SK-N-SH treated with all-trans-retinoic acid at 6 μM for 48 hours (cell line): ENCODE data around the gene TRIM58.

Experiments used
- ATAC-seq: fragments of 200-7000 bp; cut with Tn5 transposase; 3 replicates; pipeline ENCODE4 v1.9.1; 2020; ENCODE audit warnings: mild to moderate bottlenecking, moderate library complexity
- ARNTL ChIP-seq: fragments of 450-650 bp; formaldehyde crosslinking; IDR thresholded peaks from 2 replicates; pipeline ENCODE4 v1.5.0; 2020; ENCODE audit warnings: low read depth, mild to moderate bottlenecking, moderate library complexity, borderline replicate concordance
- CREB5 ChIP-seq: fragments of 250-450 bp; sonication (Bioruptor Pico); IDR thresholded peaks from 2 replicates; pipeline ENCODE4 v1.5.1; 2020; ENCODE audit warnings: low read depth, mild to moderate bottlenecking, moderate library complexity
- CSDC2 ChIP-seq: fragments of 250-450 bp; sonication (Bioruptor Pico); IDR thresholded peaks from 2 replicates; pipeline ENCODE4 v1.5.0; 2020; ENCODE audit warnings: mild to moderate bottlenecking, moderate library complexity
- CSRNP3 ChIP-seq: fragments of 250-450 bp; sonication (Bioruptor Pico); IDR thresholded peaks from 2 replicates; pipeline ENCODE4 v1.5.1; 2021; ENCODE audit warnings: mild to moderate bottlenecking, moderate library complexity
- ESRRG ChIP-seq: fragments of 250-450 bp; sonication (Bioruptor Pico); IDR thresholded peaks from 2 replicates; pipeline ENCODE4 v1.6.1; 2021; ENCODE audit warnings: mild to moderate bottlenecking
- GLIS3 ChIP-seq: fragments of 250-450 bp; sonication (Bioruptor Pico); IDR thresholded peaks from 2 replicates; pipeline ENCODE4 v1.5.0; 2020; ENCODE audit warnings: mild to moderate bottlenecking, moderate library complexity
- ISL1 ChIP-seq: fragments of 250-450 bp; sonication (Bioruptor Pico); IDR thresholded peaks from 2 replicates; pipeline ENCODE4 v2.1.2; 2022; ENCODE audit warnings: mild to moderate bottlenecking, moderate library complexity
- PATZ1 ChIP-seq: fragments of 250-450 bp; sonication (Bioruptor Pico); IDR thresholded peaks from 2 replicates; pipeline ENCODE4 v1.8.0; 2020; ENCODE audit warnings: mild to moderate bottlenecking, moderate library complexity, borderline replicate concordance
- POU6F1 ChIP-seq: fragments of 250-450 bp; sonication (Bioruptor Pico); IDR thresholded peaks from 2 replicates; pipeline ENCODE4 v1.8.0; 2021; ENCODE audit warnings: low read depth, mild to moderate bottlenecking, moderate library complexity, borderline replicate concordance
- PPARA ChIP-seq: fragments of 250-450 bp; sonication (Bioruptor Pico); IDR thresholded peaks from 2 replicates; pipeline ENCODE4 v1.5.0; 2020; ENCODE audit warnings: mild to moderate bottlenecking, borderline replicate concordance
- RARB ChIP-seq: fragments of 250-450 bp; sonication (Bioruptor Pico); IDR thresholded peaks from 2 replicates; pipeline ENCODE4 v1.8.0; 2021; ENCODE audit warnings: mild to moderate bottlenecking, moderate library complexity
- SNAI2 ChIP-seq: fragments of 250-450 bp; sonication (Bioruptor Pico); IDR thresholded peaks from 2 replicates; pipeline ENCODE4 v1.5.0; 2020; ENCODE audit warnings: mild to moderate bottlenecking, moderate library complexity
- TCF4 ChIP-seq: fragments of 250-450 bp; sonication (Bioruptor Pico); IDR thresholded peaks from 2 replicates; pipeline ENCODE4 v1.8.0; 2021; ENCODE audit warnings: mild to moderate bottlenecking, moderate library complexity, borderline replicate concordance
- TOX ChIP-seq: fragments of 250-450 bp; sonication (Bioruptor Pico); IDR thresholded peaks from 2 replicates; pipeline ENCODE4 v1.8.0; 2021; ENCODE audit warnings: mild to moderate bottlenecking, moderate library complexity, borderline replicate concordance
- TSHZ2 ChIP-seq: fragments of 250-450 bp; sonication (Bioruptor Pico); IDR thresholded peaks from 2 replicates; pipeline ENCODE4 v1.5.0; 2020; ENCODE audit warnings: mild to moderate bottlenecking, moderate library complexity
- ZC3H10 ChIP-seq: fragments of 250-450 bp; sonication (Bioruptor Pico); IDR thresholded peaks from 2 replicates; pipeline ENCODE4 v1.5.1; 2021; ENCODE audit warnings: mild to moderate bottlenecking, moderate library complexity
- ZFP3 ChIP-seq: fragments of 250-450 bp; sonication (Bioruptor Pico); IDR thresholded peaks from 2 replicates; pipeline ENCODE4 v1.5.0; 2020; ENCODE audit warnings: mild to moderate bottlenecking, moderate library complexity
- ZFP30 ChIP-seq: fragments of 450-650 bp; formaldehyde crosslinking; IDR thresholded peaks from 2 replicates; pipeline ENCODE4 v1.5.0; 2022; ENCODE audit warnings: mild to moderate bottlenecking, moderate library complexity
- ZNF565 ChIP-seq: fragments of 450-650 bp; formaldehyde crosslinking; conservative IDR thresholded peaks from 2 replicates; pipeline ENCODE4 v1.5.0; 2020; ENCODE audit warnings: low read depth, mild to moderate bottlenecking, moderate library complexity
- ZNF70 ChIP-seq: fragments of 450-650 bp; formaldehyde crosslinking; IDR thresholded peaks from 2 replicates; pipeline ENCODE4 v1.5.0; 2020; ENCODE audit warnings: mild to moderate bottlenecking, moderate library complexity

TRIM58 gene

GRCh38 chr1:247908766-247909165 lies 51.8 kb downstream of the TRIM58 start:
- ATAC-seq, result no peak
- TF ChIP-seq PATZ1 (CRISPR knock-in tag) (no peak), POU6F1 (CRISPR knock-in tag) (no peak), ISL1 (no peak), ZC3H10 (CRISPR knock-in tag) (no peak), TOX (no peak), CREB5 (no peak), ZNF565 (CRISPR knock-in tag) (no peak), PPARA (CRISPR knock-in tag) (no peak), ZFP3 (CRISPR knock-in tag) (no peak)

- TF ChIP-seq CREB5, result no peak
- no peak for TF ChIP-seq CSRNP3 (CRISPR knock-in tag)
- TF ChIP-seq ESRRG (CRISPR knock-in tag), result no peak
- TF ChIP-seq RARB, result no peak
- no peak for TF ChIP-seq TCF4 (CRISPR knock-in tag)
- TF ChIP-seq ZNF70, result no peak
- TF ChIP-seq CSDC2 (CRISPR knock-in tag), result no peak
- TF ChIP-seq ZFP30 (CRISPR knock-in tag), result no peak
- TF ChIP-seq ZC3H10 (CRISPR knock-in tag), result no peak
- no peak for TF ChIP-seq SNAI2 (CRISPR knock-in tag)
- TF ChIP-seq ARNTL (CRISPR knock-in tag), result no peak
- no peak for TF ChIP-seq POU6F1 (CRISPR knock-in tag)
- TF ChIP-seq ISL1, result no peak
- ATAC-seq, result no peak
These were observed 56.8 kb downstream of the TRIM58 start for GRCh38 chr1:247913786-247914185.

GRCh38 chr1:247914941-247915662 lies 58.1 kb downstream of the TRIM58 start:
- no peak for ATAC-seq
- TF ChIP-seq ZNF565 (CRISPR knock-in tag) (no peak), ZFP3 (CRISPR knock-in tag) (no peak), POU6F1 (CRISPR knock-in tag) (no peak), ZFP30 (CRISPR knock-in tag) (no peak), ESRRG (CRISPR knock-in tag) (no peak), PATZ1 (CRISPR knock-in tag) (no peak), TSHZ2 (CRISPR knock-in tag) (no peak), SNAI2 (CRISPR knock-in tag) (no peak), GLIS3 (CRISPR knock-in tag) (no peak)
